K562 (cell line): Measurements from ENCODE around the gene ZNF607. TPM values are rescaled to one million over a fixed set of nuclear protein-coding genes. Genes with fewer than 3 reads are reported as not detected.

ENCODE experiments used
- CREB3L1 ChIP-seq: fragments of 450-650 bp; IDR thresholded peaks from 2 replicates; pipeline ENCODE4 v1.6.1; 2014; ENCODE audit warnings: low read depth, mild to moderate bottlenecking, moderate library complexity, borderline replicate concordance
- DPF2 ChIP-seq: fragments of 450-650 bp; IDR thresholded peaks from 2 replicates; pipeline ENCODE4 v1.6.1; 2016
- E2F1 ChIP-seq: sonication (generic); formaldehyde crosslinking; IDR thresholded peaks from 2 replicates; pipeline ENCODE4 v1.8.1; 2023; ENCODE audit warnings: mild to moderate bottlenecking, missing genetic modification reagents, moderate library complexity
- GATAD2B ChIP-seq: fragments of 450-650 bp; IDR thresholded peaks from 2 replicates; pipeline ENCODE4 v1.6.1; 2017; ENCODE audit warnings: mild to moderate bottlenecking, borderline replicate concordance
- HINFP ChIP-seq: fragments of 450-650 bp; conservative IDR thresholded peaks from 2 replicates; pipeline ENCODE4 v1.6.1; 2016; ENCODE audit warnings: missing genetic modification characterization, low read depth, mild to moderate bottlenecking, control low read depth, missing compliant biosample characterization
- HMGN3 ChIP-seq: IDR thresholded peaks from 2 replicates; pipeline ENCODE4 v1.6.1; 2011; ENCODE audit warnings: borderline replicate concordance, low read depth, mild to moderate bottlenecking, mixed read lengths, low read length; ENCODE audit not compliant: insufficient read length; ENCODE audit errors: extremely low read depth
- KLF13 ChIP-seq: fragments of 450-650 bp; IDR thresholded peaks from 2 replicates; pipeline ENCODE4 v1.6.1; 2016; ENCODE audit warnings: missing genetic modification characterization, low read depth, mild to moderate bottlenecking, missing compliant biosample characterization, moderate library complexity, borderline replicate concordance
- MAFG ChIP-seq: fragments of 450-650 bp; conservative IDR thresholded peaks from 2 replicates; pipeline ENCODE4 v1.6.1; 2016; ENCODE audit warnings: missing genetic modification characterization, missing compliant biosample characterization
- PHF20 ChIP-seq: fragments of 450-650 bp; IDR thresholded peaks from 2 replicates; pipeline ENCODE4 v1.6.1; 2018; ENCODE audit not compliant: partially characterized antibody
- PRPF4 ChIP-seq: fragments of 200-400 bp; formaldehyde crosslinking; IDR thresholded peaks from one replicate; pipeline ENCODE4 v1.6.1; 2017; ENCODE audit warnings: low read length, low read depth, mild to moderate bottlenecking; ENCODE audit not compliant: insufficient read depth, poor library complexity, severe bottlenecking
- PYGO2 ChIP-seq: fragments of 450-650 bp; IDR thresholded peaks from 2 replicates; pipeline ENCODE4 v1.6.1; 2016; ENCODE audit warnings: mild to moderate bottlenecking, missing genetic modification characterization, moderate library complexity, missing compliant biosample characterization
- RNF2 ChIP-seq: sonication (generic); IDR thresholded peaks from 2 replicates; pipeline ENCODE4 v1.6.1; 2016
- STAG1 ChIP-seq: sonication (generic); formaldehyde crosslinking; IDR thresholded peaks from 2 replicates; pipeline ENCODE4 v1.5.0; 2020; ENCODE audit warnings: missing genetic modification reagents, borderline replicate concordance
- YY1 ChIP-seq, 3 experiments: IDR thresholded peaks; 2 replicates each; pipeline ENCODE4 v1.6.1; 2011; ENCODE audit warnings: low read length in 2 of 3, mild to moderate bottlenecking in 2 of 3, moderate library complexity in 2 of 3, borderline replicate concordance in 1 of 3, control low read depth in 1 of 3, low read depth in 1 of 3; ENCODE audit not compliant: insufficient read depth in 3 of 3, insufficient replicate concordance in 2 of 3, control insufficient read depth in 1 of 3, insufficient read length in 1 of 3; ENCODE audit errors: extremely low read depth in 1 of 3
- ZBTB11 ChIP-seq, 3 experiments: fragments of 200-800 bp in 1 of 3; fragments of 250-450 bp in 1 of 3; fragments of 450-650 bp in 1 of 3; sonication (Bioruptor Pico) in 1 of 3; sonication (Bioruptor generic) in 1 of 3; formaldehyde crosslinking in 1 of 3; IDR thresholded peaks; 2 replicates each; pipeline versions ENCODE4 v1.6.1 to v1.8.0; 2016 to 2022; ENCODE audit warnings: mild to moderate bottlenecking in 2 of 3, missing genetic modification characterization in 2 of 3, missing compliant biosample characterization in 1 of 3, moderate library complexity in 1 of 3
- polyA plus RNA-seq, 8 experiments: library from polyadenylated mRNA; depleted of rRNA in 4 of 8; stranded (reverse) in 5 of 8; unstranded in 3 of 8; fragments of >200 nt; fragmentation: Nextera tagmentation in 2 of 8; fragmentation: Illumina TruSeq in 1 of 8; extraction: Ambion mirVana in 2 of 8; extraction: Trizol in 1 of 8; gene quantifications; 2 replicates each; pipeline versions ENCODE4 v1.2.1 to v1.2.3, GENCODE V29; 2011 to 2014; ENCODE audit warnings: inconsistent platforms in 1 of 8, missing spikeins in 1 of 8
- total RNA-seq, 7 experiments: library from RNA; depleted of rRNA in 6 of 7; stranded (reverse); fragments of >200 nt in 6 of 7; fragmentation: Illumina TruSeq in 2 of 7; extraction: Trizol in 2 of 7; gene quantifications; 2 replicates each; pipeline versions ENCODE4 v1.2.1 to v1.2.3, GENCODE V29; 2011 to 2021; ENCODE audit warnings: low replicate concordance in 1 of 7

ZNF607 gene
- total and polyA plus RNA-seq, 9 of the 15 experiments (the other 6 are each of a cell fraction or from before 2014, with no cell fraction given): 0.65 to 5.1 (median 3.6) TPM

GRCh38 chr19:37654629-37655300 lies 64.8 kb downstream of the ZNF607 start (continued):
- TF ChIP-seq KLF13 (tag) (no peak), E2F1 (CRISPR knock-in tag) (peak; percentile 37; the same call in 1 of the 2 replicates), PHF20 (peak; percentile 45), MAFG (tag) (no peak), PRPF4 (no peak), YY1 (IDR thresholded peaks at IDR 0.05; ENCODE audit: borderline replicate concordance in 1 of 3, control insufficient read depth in 1 of 3, extremely low read depth in 1 of 3, insufficient read depth in 3 of 3, insufficient read length in 1 of 3, insufficient replicate concordance in 2 of 3, low read depth in 1 of 3, low read length in 2 of 3) (no peak), HINFP (tag) (no peak), GATAD2B (no peak), ZBTB11 (CRISPR knock-in tag; IDR thresholded peaks at IDR 0.05) (peak in 1 of 3 experiments; percentile 27; a peak in 1 of 6 replicates), DPF2 (no peak), HMGN3 (no peak), RNF2 (0 out of 2 replicates have a peak, but pooled peaks have one; percentile 16), PYGO2 (tag) (no peak), CREB3L1 (no peak), STAG1 (CRISPR knock-in tag) (no peak)
